ENCODE measurements around the gene ASTN2. TPM values are rescaled to one million over a fixed set of nuclear protein-coding genes. Genes with fewer than 3 reads are reported as not detected.

The ASTN2 gene
- polyA plus RNA-seq, 1 donor from 2014 or later, result 6.8 TPM

DNA sequence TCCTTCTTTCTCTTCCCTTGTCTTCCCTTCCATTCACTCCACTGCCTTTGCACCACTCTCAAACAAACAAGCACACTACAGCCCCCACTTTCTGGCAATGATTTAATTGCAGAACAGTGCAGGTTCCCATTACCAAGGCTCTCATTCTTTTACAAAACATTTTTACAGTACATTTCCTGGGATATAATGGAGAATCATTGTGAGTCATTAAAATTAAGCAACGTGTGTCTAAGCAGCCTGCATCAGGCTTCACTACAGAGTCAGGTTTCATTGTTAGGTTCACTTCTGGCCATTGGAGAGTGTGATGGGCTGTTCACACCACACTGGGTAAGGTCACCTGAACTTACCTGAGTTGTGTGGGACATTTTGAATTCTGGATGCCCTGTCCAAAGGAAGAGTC, 424.3 kb downstream of the ASTN2 start:
- no peak overlapping the region for H2AFZ ChIP-seq (ENCODE audit: low read depth, low read length)
- no peaks in the 10 kb centered on the region for H4K20me1 ChIP-seq (ENCODE audit: insufficient read depth)
- H3K4me3 ChIP-seq (ENCODE audit: low read length), result no peak overlapping the region
- no peak overlapping the region for H3K27ac ChIP-seq (ENCODE audit: low read length)
- no peaks in the 10 kb centered on the region for H3K36me3 ChIP-seq (ENCODE audit: insufficient read depth, low read length)
- H3K9ac ChIP-seq (ENCODE audit: low read length), result no peak overlapping the region
- no peaks in the 10 kb centered on the region for H3F3A ChIP-seq (ENCODE audit: insufficient read depth, low read length, poor library complexity, severe bottlenecking)
- H3K9me2 ChIP-seq (ENCODE audit: insufficient read depth, low read length), result no peaks in the 10 kb centered on the region
- TF ChIP-seq, protein P1, sequence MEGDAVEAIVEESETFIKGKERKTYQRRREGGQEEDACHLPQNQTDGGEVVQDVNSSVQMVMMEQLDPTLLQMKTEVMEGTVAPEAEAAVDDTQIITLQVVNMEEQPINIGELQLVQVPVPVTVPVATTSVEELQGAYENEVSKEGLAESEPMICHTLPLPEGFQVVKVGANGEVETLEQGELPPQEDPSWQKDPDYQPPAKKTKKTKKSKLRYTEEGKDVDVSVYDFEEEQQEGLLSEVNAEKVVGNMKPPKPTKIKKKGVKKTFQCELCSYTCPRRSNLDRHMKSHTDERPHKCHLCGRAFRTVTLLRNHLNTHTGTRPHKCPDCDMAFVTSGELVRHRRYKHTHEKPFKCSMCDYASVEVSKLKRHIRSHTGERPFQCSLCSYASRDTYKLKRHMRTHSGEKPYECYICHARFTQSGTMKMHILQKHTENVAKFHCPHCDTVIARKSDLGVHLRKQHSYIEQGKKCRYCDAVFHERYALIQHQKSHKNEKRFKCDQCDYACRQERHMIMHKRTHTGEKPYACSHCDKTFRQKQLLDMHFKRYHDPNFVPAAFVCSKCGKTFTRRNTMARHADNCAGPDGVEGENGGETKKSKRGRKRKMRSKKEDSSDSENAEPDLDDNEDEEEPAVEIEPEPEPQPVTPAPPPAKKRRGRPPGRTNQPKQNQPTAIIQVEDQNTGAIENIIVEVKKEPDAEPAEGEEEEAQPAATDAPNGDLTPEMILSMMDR (IDR thresholded peaks at IDR 0.05; ENCODE audit: poor library complexity, severe bottlenecking), result no peak
- TF ChIP-seq TAF1 (IDR thresholded peaks at IDR 0.05; ENCODE audit: low read depth) (no peak), POLR2AphosphoS5 (IDR thresholded peaks at IDR 0.05) (no peak), EZH2 (IDR thresholded peaks at IDR 0.05; ENCODE audit: borderline replicate concordance, insufficient read depth, low read length, poor library complexity, severe bottlenecking) (no peak), EP300 (conservative IDR thresholded peaks at IDR 0.05; ENCODE audit: poor library complexity, severe bottlenecking) (no peak), RAD21 (conservative IDR thresholded peaks at IDR 0.05) (no peak), MXI1 (conservative IDR thresholded peaks at IDR 0.05; ENCODE audit: poor library complexity, severe bottlenecking) (no peak), SMC3 (conservative IDR thresholded peaks at IDR 0.05; ENCODE audit: poor library complexity) (no peak)
- TF ChIP-seq, protein P2, sequence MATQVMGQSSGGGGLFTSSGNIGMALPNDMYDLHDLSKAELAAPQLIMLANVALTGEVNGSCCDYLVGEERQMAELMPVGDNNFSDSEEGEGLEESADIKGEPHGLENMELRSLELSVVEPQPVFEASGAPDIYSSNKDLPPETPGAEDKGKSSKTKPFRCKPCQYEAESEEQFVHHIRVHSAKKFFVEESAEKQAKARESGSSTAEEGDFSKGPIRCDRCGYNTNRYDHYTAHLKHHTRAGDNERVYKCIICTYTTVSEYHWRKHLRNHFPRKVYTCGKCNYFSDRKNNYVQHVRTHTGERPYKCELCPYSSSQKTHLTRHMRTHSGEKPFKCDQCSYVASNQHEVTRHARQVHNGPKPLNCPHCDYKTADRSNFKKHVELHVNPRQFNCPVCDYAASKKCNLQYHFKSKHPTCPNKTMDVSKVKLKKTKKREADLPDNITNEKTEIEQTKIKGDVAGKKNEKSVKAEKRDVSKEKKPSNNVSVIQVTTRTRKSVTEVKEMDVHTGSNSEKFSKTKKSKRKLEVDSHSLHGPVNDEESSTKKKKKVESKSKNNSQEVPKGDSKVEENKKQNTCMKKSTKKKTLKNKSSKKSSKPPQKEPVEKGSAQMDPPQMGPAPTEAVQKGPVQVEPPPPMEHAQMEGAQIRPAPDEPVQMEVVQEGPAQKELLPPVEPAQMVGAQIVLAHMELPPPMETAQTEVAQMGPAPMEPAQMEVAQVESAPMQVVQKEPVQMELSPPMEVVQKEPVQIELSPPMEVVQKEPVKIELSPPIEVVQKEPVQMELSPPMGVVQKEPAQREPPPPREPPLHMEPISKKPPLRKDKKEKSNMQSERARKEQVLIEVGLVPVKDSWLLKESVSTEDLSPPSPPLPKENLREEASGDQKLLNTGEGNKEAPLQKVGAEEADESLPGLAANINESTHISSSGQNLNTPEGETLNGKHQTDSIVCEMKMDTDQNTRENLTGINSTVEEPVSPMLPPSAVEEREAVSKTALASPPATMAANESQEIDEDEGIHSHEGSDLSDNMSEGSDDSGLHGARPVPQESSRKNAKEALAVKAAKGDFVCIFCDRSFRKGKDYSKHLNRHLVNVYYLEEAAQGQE (IDR thresholded peaks at IDR 0.05; ENCODE audit: borderline replicate concordance), result no peak
- no peak overlapping the region for H3K4me2 ChIP-seq (ENCODE audit: low read length)
- H3K9me3 ChIP-seq (ENCODE audit: low read length), result no peaks in the 10 kb centered on the region
- no peaks in the 10 kb centered on the region for H3K79me2 ChIP-seq (replicated peaks; ENCODE audit: insufficient read depth, low read length)
- no peaks in the 10 kb centered on the region for H3K27me3 ChIP-seq (ENCODE audit: insufficient read depth, low read depth, low read length)

DNA sequence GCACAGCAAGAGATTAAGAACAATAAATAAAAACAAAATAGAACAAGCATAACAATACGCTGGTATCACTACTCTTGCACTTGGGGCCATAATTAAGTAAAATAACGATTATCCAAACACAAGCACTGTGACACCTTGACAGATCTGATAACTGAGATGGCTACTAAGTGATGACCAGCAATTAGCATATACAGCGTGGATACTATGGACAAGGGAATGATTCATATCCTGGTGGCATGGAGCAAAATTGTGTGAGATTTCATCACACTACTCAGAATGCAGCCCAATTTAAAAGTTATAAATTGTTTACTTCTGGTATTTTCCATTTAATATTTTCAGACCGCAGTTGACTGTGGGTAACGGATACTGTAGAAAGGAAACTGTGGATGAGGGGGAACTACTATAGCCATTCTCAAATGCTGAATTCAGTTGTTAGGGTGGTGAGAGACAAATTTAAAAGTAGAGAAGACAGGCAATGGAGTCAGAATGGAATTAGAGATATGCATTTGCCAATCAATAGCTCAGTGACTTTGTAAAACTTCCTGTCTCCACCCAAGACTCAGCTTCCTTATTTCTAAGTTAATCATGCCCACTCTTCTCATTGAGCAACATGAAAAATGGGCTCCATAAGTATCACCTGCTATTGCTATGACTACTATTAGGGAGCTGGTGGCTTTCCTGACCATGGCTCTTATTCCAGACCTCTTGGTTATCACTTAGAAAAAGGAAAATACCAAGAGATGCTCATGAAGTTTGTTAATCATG, 427.0 kb downstream of the ASTN2 start:
- TF ChIP-seq, protein P1 (IDR thresholded peaks at IDR 0.05; ENCODE audit: poor library complexity, severe bottlenecking), result no peak
- TF ChIP-seq EZH2 (IDR thresholded peaks at IDR 0.05; ENCODE audit: borderline replicate concordance, insufficient read depth, low read length, poor library complexity, severe bottlenecking), result no peak
- no peak for TF ChIP-seq MXI1 (conservative IDR thresholded peaks at IDR 0.05; ENCODE audit: poor library complexity, severe bottlenecking)
- TF ChIP-seq EP300 (conservative IDR thresholded peaks at IDR 0.05; ENCODE audit: poor library complexity, severe bottlenecking), result no peak
- no peak for TF ChIP-seq RAD21 (conservative IDR thresholded peaks at IDR 0.05)
- no peak for TF ChIP-seq TAF1 (IDR thresholded peaks at IDR 0.05; ENCODE audit: low read depth)
- TF ChIP-seq, protein P2 (IDR thresholded peaks at IDR 0.05; ENCODE audit: borderline replicate concordance), result no peak
- no peak for TF ChIP-seq SMC3 (conservative IDR thresholded peaks at IDR 0.05; ENCODE audit: poor library complexity)
- no peak for TF ChIP-seq POLR2AphosphoS5 (IDR thresholded peaks at IDR 0.05)
- Histone ChIP-seq H3K9me2 (ENCODE audit: insufficient read depth, low read length) (no peaks in the 10 kb centered on the region), H4K20me1 (ENCODE audit: insufficient read depth) (no peaks in the 10 kb centered on the region)

More for the DNA sequence above, 427.0 kb downstream of the ASTN2 start:
- no peak overlapping the region for H3K4me3 ChIP-seq (ENCODE audit: low read length)
- H3K9ac ChIP-seq (ENCODE audit: low read length), result no peak overlapping the region
- H3K27me3 ChIP-seq (ENCODE audit: insufficient read depth, low read depth, low read length), result no peaks in the 10 kb centered on the region
- no peaks in the 10 kb centered on the region for H3F3A ChIP-seq (ENCODE audit: insufficient read depth, low read length, poor library complexity, severe bottlenecking)
- H2AFZ ChIP-seq (ENCODE audit: low read depth, low read length), result no peak overlapping the region
- H3K36me3 ChIP-seq (ENCODE audit: insufficient read depth, low read length), result no peaks in the 10 kb centered on the region
- no peaks in the 10 kb centered on the region for H3K79me2 ChIP-seq (replicated peaks; ENCODE audit: insufficient read depth, low read length)
- H3K9me3 ChIP-seq (ENCODE audit: low read length), result no peaks in the 10 kb centered on the region
- no peak overlapping the region for H3K27ac ChIP-seq (ENCODE audit: low read length)
- H3K4me2 ChIP-seq (ENCODE audit: low read length), result no peak overlapping the region
